Measurements from ENCODE around the gene SMARCB1. TPM values are rescaled to one million over a fixed set of nuclear protein-coding genes. Genes with fewer than 3 reads are reported as not detected.

The SMARCB1 gene
- total RNA-seq, 4 donors from 2014 or later: 37.8 to 61.0 (median 47.7) TPM

DNA sequence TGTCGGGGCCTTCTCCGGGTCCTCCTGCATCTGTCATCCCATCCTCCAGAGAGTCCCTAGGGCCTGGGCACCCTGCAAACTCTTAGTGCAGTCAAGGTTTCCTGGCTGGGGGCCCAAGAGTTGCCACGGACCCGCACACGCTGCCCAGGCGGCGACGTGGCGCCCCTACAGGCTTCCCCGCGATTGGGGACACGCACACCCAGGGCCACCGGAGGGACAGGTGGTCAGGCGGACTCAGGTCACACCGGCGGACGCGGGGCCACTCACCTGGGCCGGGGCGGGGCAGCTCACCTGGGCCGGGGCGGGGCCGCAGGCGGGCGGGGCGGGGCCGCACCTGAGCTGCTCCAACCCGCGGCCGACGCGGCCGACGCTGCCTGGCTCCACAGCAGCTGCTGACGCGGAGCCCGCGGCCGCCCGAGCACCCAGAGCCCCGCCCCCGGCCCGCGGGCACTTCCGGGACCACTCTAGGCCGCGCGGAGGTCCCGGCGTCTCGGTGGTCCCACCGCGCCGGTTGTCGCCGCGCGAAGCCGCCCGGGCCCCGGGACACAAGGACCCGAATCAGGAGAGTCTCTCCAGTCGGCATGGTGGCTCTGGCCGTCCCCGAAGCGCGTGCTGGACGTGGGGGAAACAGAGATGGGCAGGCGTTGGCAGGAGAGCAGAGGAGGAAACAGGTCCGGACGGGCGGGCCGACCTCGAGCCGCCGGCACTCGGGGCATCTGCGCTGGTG is 35.9 kb upstream of the SMARCB1 start, which contains the start of gene ZNF70:
ZNF70 (minus strand) TSS at position 399 of the 727 bp plus-strand sequence. CDS start 5,972 bp downstream, outside the sequence.
- Histone ChIP-seq H3K4me3 (peak within 1 kb of the TSS; percentile 62 to 92 (median 76)), H3K4me1 (peaks cover 0 to 33% (median 7%) of the 10 kb centered on the region in 3 donors), H3K36me3 (no peaks in the 10 kb centered on the region), H3K27me3 (no peaks in the 10 kb centered on the region), H3K27ac (peak within 1 kb of the TSS; percentile 93 to 96 (median 94)), H3K9me3 (no peaks in the 10 kb centered on the region)
- TF ChIP-seq, protein P1, sequence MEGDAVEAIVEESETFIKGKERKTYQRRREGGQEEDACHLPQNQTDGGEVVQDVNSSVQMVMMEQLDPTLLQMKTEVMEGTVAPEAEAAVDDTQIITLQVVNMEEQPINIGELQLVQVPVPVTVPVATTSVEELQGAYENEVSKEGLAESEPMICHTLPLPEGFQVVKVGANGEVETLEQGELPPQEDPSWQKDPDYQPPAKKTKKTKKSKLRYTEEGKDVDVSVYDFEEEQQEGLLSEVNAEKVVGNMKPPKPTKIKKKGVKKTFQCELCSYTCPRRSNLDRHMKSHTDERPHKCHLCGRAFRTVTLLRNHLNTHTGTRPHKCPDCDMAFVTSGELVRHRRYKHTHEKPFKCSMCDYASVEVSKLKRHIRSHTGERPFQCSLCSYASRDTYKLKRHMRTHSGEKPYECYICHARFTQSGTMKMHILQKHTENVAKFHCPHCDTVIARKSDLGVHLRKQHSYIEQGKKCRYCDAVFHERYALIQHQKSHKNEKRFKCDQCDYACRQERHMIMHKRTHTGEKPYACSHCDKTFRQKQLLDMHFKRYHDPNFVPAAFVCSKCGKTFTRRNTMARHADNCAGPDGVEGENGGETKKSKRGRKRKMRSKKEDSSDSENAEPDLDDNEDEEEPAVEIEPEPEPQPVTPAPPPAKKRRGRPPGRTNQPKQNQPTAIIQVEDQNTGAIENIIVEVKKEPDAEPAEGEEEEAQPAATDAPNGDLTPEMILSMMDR (IDR thresholded peaks at IDR 0.05): peak in 1 of 6 experiments; percentile 2
- peak in 2 of 4 donors; percentile 58 to 72 for TF ChIP-seq POLR2A (IDR thresholded peaks at IDR 0.05)
- DNase-seq: peak; percentile 29
- 0% methylated on average over 3 of the region's 78 CpGs; no CpG with 5 or more reads in 1 of the 2 donors for WGBS, 2 donors
- intact Hi-C loops (cut with DNase I): no loop called here

DNA sequence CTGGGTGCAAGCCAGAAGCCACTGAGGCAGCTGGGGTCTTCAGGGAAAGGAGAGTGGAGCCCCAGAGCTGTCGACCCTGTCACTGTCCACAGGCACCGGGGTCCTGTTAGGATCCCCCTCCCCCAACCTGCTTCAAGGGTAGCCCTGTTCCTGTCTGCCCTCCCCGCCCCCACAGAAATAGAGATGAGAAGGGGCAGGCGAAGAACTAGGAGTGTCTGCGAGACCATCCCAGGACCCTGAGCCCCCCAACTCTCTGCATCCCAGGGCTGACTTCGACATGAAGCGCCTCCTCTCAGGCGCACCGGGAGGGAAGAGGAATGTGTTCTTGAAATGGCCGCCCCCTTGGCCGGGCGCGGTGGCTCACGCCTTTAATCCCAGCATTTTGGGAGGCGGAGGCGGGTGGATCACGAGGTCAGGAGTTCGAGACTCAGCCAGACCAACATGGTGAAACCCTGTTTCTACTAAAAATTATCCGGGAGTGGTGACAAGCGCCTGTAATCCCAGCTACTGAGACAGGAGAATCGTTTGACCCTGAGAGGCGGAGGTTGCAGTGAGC is 35.2 kb upstream of the SMARCB1 start:
- Histone ChIP-seq H3K27ac (peak overlapping the region; percentile 93 to 96 (median 94)), H3K9me3 (no peaks in the 10 kb centered on the region), H3K4me1 (peaks cover 0 to 33% (median 7%) of the 10 kb centered on the region in 3 donors), H3K4me3 (peak overlapping the region; percentile 62 to 92 (median 76)), H3K36me3 (no peaks in the 10 kb centered on the region), H3K27me3 (no peaks in the 10 kb centered on the region)
- intact Hi-C loops (cut with DNase I): no loop called here
- TF ChIP-seq POLR2A (IDR thresholded peaks at IDR 0.05): no peak
- TF ChIP-seq, protein P1 (IDR thresholded peaks at IDR 0.05): no peak
- WGBS, 2 donors: 0 to 40% methylated on average over 2 to 6 of the region's 22 CpGs
- no peak for DNase-seq

DNA sequence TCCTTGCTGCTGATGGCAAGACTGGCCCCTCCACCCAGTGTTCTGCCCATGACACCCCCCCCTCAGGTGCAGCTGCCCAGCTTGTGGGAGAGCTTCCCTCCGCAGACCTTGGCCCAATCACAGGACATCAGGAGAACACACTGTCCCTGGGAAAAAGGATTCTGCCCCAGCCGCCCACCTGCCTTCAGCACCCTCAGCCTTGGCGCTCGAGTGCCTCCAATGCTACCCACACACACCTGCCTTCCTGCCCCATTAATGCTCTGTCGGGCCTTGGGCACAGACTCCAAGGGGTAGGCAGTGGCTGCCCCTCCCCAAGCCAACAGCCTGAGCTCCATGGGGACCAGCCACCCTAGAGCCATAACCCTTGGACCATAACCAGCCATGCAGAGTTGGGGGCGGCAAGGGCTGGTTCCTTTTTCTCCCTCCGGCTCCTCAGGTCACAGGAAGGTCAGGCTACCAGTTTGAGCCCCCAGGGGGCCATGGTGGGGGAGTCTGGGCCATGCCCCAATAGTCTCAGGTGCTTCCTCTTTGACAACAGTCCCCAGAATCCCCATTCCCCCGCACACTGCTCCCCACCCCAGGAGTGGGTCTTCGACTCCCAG is 34.6 kb upstream of the SMARCB1 start:
- no peaks in the 10 kb centered on the region for H3K36me3 ChIP-seq
- WGBS, 2 donors: 77 to 80% methylated on average over 1 to 6 of the region's 9 CpGs
- TF ChIP-seq, protein P1 (IDR thresholded peaks at IDR 0.05): no peak
- no peak for TF ChIP-seq POLR2A (IDR thresholded peaks at IDR 0.05)
- peaks cover 0 to 33% (median 7%) of the 10 kb centered on the region in 3 donors for H3K4me1 ChIP-seq
- peak; percentile 20 for DNase-seq
- H3K4me3 ChIP-seq: peak overlapping the region in 1 of 4 donors; percentile 71
- H3K9me3 ChIP-seq: no peaks in the 10 kb centered on the region
- H3K27me3 ChIP-seq: no peaks in the 10 kb centered on the region
- intact Hi-C loops (cut with DNase I): no loop called here
- peak overlapping the region in 1 of 4 donors; percentile 96 for H3K27ac ChIP-seq

DNA sequence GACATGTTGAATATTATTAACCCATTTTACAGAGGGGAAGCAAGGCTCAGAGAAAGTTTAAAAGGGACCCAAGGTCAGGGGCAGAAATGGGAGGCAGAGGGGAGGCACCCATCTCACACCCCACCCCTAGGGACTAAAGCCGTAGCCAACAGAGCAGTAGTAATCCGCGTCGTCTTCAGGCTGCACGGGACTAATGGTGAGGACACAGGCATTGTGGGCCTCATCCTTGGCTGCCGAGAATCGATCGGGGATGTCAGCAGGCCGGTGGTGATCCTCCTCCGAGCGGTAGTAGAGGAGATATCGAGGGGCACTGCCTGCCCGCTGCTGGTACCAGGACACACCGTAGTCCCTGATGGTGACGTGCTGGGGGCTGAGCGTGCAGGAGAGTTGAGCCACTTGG is 34.0 kb upstream of the SMARCB1 start:
- no peak for TF ChIP-seq POLR2A (IDR thresholded peaks at IDR 0.05)
- TF ChIP-seq, protein P1 (IDR thresholded peaks at IDR 0.05): no peak
- H3K4me1 ChIP-seq: peaks cover 0 to 33% (median 7%) of the 10 kb centered on the region in 3 donors
- H3K27me3 ChIP-seq: no peaks in the 10 kb centered on the region
- 89 to 90% methylated on average over 4 to 9 of the region's 16 CpGs for WGBS, 2 donors
- no peak overlapping the region for H3K4me3 ChIP-seq
- H3K36me3 ChIP-seq: no peaks in the 10 kb centered on the region
- DNase-seq: no peak
- H3K27ac ChIP-seq: no peak overlapping the region
- H3K9me3 ChIP-seq: no peaks in the 10 kb centered on the region
- intact Hi-C loops (cut with DNase I): no loop called here

GRCh38 chr22:23753385-23753784 is 33.4 kb upstream of the SMARCB1 start:
- WGBS, 2 donors: 80 to 82% methylated on average over 2 of the region's 2 CpGs
- no peak for TF ChIP-seq POLR2A (IDR thresholded peaks at IDR 0.05)
- TF ChIP-seq, protein P1 (IDR thresholded peaks at IDR 0.05): no peak
- intact Hi-C loops (cut with DNase I): no loop called here
- no peak for DNase-seq
- Histone ChIP-seq H3K4me3 (no peak overlapping the region), H3K27me3 (no peaks in the 10 kb centered on the region), H3K27ac (no peak overlapping the region), H3K36me3 (no peaks in the 10 kb centered on the region), H3K4me1 (peaks cover 0 to 33% (median 7%) of the 10 kb centered on the region in 3 donors), H3K9me3 (no peaks in the 10 kb centered on the region)
